Activated naive CD4-positive, alpha-beta T cell (primary cell): Measurements from ENCODE around the gene PTPRH.
"Not testable (repeated sequence)": the region's sequence is repeated elsewhere in the genome, so short reads cannot be mapped to it uniquely, and the experiment has no call there.

Source experiments
- DNase-seq, 4 experiments: peaks; one replicate each; lab custom pipeline; 2025; lab: John Stamatoyannopoulos, UW

Gene PTPRH

DNA sequence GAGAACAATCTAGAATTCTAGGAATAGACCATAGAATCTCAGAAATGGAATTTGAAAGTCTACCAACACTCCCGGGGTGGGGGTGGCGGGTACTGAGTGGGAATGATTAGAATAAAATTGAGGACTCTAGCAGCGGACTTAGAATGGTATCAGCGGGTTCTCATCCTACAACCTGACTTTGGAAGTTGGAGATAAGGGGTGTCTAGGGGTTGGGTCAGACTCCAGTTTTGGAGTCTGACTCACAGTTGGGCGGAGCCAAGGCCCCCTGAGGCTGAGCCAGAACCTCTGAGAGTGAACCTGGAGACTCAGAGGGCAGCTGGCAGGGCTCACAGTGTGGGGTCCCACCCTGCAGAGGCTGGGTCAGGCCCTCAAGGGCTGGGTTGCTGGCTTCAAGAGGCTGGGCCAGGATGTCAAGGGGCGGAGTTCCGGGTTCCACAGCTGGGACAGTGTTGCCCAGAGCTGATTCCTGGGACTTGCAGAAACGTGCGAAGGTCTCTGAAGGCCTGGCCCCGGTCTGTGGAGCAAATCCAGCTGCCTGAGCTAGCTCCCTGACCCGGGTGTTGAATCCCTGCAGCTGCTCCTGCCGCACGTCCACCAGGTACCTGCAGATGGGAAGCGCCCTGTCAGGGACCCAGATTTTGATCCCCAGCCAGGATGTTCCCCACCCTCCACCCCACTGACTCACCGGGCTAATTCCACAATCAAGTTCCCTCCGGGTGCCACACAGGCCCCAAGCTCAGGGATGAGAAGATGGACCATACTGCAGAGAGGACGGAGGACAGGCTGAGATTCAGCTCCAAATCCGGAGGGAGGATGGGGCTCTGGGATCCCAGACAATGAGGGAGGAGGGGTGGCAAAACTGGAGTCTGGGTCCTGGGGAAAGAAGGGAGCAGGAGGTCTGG lies 50.2 kb downstream of the PTPRH start:
- DNase-seq = no peak

DNA sequence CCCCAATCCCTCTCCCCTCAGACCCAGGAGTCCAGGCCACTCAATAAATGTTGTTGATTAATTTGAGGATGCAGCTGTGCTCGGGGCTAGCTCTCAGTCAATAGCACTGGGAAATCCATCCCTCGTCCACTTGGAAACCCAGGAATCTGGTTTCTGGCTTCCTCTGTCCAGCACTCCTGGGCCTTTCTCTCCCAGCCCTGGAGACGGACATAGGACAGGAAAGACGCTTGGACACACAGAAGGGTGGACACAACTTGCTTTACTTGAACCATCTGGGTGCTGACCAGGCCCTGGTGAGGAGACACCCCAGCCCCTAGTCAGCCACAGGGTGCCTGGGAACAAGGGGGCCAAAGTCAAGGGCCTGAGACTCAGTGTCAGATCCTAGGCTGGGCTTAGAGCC lies 50.9 kb downstream of the PTPRH start:
- no peak for DNase-seq

- DNase-seq = no peak
Observed at GRCh38 chr19:55157064-55157908, 52.0 kb downstream of the PTPRH start, which contains the start of gene TNNI3. TSS of gene TNNI3 (minus strand) at chr19:55157732. CDS start at chr19:55157589, 143 bp downstream.

- peak in 1 of 4 experiments; percentile 34 for DNase-seq
Observed at GRCh38 chr19:55156202-55157063, 52.9 kb downstream of the PTPRH start.

GRCh38 chr19:55155784-55156183 lies 53.5 kb downstream of the PTPRH start:
- not testable (repeated sequence) for DNase-seq

- DNase-seq = no peak
Observed at GRCh38 chr19:55153652-55154264, 55.5 kb downstream of the PTPRH start.

DNA sequence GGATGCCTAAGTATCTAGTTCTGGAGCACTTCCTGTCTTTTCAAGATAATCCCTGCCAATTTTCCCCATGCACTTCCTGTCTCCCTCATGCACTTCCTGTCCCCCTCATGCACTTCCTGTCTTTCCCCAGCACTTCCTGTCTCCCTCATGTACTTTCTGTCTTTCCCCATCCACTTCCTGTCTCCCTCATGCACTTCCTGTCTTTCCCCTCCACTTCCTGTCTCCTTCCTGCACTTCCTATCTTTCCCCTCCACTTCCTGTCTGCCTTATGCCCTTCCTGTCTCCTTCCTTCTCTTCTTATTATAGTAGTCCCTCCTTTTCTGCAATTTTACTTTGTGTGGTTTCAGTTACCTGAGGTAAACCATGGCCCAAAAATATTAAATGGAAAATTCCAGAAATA lies 57.3 kb downstream of the PTPRH start:
- no peak for DNase-seq

- DNase-seq = no peak
Observed at GRCh38 chr19:55149078-55150003, 60.0 kb downstream of the PTPRH start, which contains the start of gene TNNT1. TSS of gene TNNT1 (minus strand) at chr19:55149206. CDS start at chr19:55147157, 2,049 bp downstream.

GRCh38 chr19:55147545-55148251 lies 61.6 kb downstream of the PTPRH start:
- no peak for DNase-seq

DNA sequence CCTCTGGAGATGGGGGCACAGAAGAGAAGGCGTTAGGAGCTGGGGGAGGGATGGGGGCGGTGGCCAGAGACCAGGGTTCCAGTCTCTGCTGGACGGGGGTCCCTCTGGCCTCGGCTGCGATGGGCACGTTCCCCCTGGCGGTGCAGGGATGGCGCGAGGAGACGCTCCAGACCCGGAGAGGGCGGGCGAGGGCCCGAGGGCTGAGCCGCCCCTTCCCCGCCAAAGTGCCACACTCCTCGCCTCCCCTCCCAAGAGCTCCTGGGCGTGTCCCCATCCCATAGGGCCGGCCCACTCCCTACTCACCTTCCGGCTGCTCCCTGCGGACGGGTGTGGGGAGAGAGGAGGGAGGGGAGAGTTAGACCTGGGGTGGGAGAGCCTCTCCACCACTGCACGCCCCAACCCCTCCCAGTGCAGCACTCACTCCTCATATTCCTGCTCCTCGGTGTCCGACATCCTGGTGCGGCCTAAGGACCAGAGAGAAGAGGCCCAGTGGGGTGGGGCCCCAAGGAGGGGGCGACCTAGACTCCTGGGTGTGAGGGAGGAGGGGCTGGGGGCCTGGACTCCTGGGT lies 62.5 kb downstream of the PTPRH start:
- DNase-seq = no peak

DNA sequence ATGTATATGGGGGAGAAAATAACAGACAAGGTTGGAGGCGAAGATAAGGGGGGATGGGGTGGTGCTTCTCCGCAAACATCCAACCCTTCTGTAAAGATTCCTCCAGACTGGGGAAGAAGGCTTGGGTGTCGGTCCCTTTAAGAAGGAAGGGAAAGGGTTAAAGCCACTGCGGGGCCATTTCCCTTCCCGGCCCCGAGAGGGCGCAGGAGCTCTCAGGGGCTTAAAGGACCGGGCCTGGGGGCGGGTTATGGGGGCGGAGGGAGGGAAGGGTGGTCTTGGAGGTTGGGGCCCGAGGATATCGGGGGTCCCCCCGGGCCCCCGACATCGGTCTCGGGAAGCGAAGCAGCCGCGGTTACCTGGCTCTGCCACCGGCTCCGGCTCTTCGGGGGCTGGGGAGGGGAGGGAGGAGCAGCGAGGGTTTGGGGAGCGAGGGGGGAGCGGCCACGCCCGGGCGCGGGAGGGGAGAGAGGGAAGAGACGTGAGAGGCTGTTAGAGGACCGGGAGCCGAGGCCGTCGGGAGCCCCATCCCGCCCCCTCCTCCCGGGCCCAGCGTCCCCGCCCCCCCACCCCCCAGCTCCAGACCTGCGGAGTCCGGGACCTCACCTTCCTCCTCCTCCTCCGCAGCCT lies 63.1 kb downstream of the PTPRH start:
- peak in 1 of 4 experiments; percentile 5 for DNase-seq

DNA sequence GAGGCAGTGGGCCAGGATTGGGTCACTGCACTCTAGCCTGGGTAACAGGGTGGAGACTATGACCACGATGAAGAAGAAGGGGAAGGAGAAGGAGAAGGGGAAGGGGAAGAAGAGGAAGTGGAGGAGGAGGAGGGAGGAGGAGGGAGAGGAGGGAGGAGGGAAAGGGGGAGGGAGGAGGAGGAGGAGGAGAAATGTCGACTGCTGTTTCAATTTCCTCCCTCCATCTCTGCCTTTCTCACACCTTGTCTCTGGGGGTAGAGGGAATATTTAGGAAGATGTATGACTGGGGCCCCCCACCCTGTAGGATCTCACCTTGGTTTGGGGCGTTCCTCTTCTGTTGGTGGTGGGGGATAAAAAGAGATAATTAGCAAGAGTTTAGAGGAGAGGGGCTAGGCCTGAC lies 64.1 kb downstream of the PTPRH start:
- DNase-seq = no peak

- DNase-seq = no peak
Observed at GRCh38 chr19:55141696-55142095, 67.6 kb downstream of the PTPRH start.

DNA sequence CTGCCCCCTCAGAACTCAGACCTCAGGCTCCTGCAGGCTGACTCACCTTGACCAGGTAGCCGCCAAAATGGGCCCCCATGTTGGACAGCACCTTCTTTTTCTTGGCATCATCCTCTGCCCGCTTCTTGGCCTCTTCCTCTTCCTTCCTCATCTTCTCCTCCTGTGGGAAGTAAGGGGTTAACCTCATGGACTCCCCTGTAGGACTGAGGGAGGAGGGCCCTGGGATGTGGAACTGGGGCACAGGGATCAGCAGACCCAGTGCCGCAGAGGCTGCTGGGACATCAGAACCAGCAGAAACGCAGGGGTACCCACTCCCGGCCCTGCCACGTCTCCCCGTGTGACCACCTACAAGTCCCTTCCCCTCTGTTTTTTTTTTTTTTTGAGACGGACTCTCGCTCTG lies 71.4 kb downstream of the PTPRH start:
- DNase-seq = no peak

GRCh38 chr19:55136399-55137102 lies 72.8 kb downstream of the PTPRH start:
- DNase-seq = no peak

GRCh38 chr19:55134736-55135135 lies 74.6 kb downstream of the PTPRH start:
- no peak for DNase-seq

DNA sequence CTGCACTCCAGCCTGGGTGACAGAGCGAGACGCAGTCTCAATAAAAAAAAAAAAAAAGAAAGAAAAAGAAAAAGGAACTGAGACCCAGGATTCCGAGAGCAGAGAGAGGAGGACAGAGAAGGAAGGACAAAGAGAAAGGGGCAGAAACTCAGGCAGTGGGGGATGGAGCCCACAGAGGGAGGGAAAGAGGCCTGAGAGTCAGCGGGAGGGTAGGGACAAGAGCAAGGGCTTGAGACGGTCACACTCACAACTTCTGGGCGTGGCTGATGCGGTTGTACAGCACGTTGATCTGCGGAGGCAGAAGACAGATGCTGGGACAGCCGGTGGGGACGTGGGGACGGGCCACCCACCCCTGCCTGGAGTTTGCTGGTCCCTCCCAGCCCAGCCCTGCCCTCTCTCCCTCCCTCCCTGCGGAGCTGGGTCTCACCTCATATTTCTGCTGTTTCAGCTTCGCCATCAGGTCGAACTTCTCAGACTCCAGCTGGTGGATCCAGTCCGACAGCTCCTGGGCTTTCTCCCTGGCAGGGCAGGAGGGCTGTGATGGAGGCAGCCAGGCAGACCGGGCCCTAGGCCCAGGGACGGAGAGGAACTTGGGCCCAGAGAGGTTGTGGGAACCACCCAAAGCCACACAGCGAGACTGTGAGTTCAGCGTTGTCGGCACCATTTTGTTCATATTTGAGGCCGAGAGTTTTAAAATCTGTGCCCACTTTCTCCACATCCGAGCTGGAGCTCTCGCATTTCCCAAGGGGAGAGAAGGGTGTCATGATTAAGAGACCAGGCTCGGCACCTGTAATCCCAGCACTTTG lies 75.5 kb downstream of the PTPRH start:
- DNase-seq = no peak
